ENCODE measurements around the gene ATXN1. TPM values are rescaled to one million over a fixed set of nuclear protein-coding genes. Genes with fewer than 3 reads are reported as not detected.

Gene ATXN1
- total and polyA plus RNA-seq, 2 of the 8 experiments (the other 6 are each of a cell fraction or from before 2014, with no cell fraction given) = 1.6 to 4.0 TPM

GRCh38 chr6:16512544-16513290 is 248.5 kb downstream of the ATXN1 start:
- 86% methylated on average over 6 of the region's 6 CpGs; no CpG with 5 or more reads in 1 of the 2 experiments for whole genome bisulfite sequencing, 2 experiments (ENCODE audit: extremely low coverage in 1 of 2, insufficient coverage in 1 of 2, insufficient read length in 1 of 2, insufficient replicate concordance in 2 of 2, low coverage in 1 of 2, low lambda C conversion rate in 2 of 2, missing lambda C conversion rate in 1 of 2)
- TF ChIP-seq SAP30 (IDR thresholded peaks at IDR 0.05; ENCODE audit: insufficient read depth, insufficient replicate concordance, low read length) = no peak
- no peak for TF ChIP-seq YY1 (IDR thresholded peaks at IDR 0.05; ENCODE audit: low read depth, low read length)
- TF ChIP-seq CBX5 (IDR thresholded peaks at IDR 0.05; ENCODE audit: low read depth, low read length) = no peak
- TF ChIP-seq SUZ12 (IDR thresholded peaks at IDR 0.05; ENCODE audit: low read length) = no peak
- TF ChIP-seq CHD2 (IDR thresholded peaks at IDR 0.05; ENCODE audit: low read length) = no peak
- no peak for TF ChIP-seq ZNF274 (IDR thresholded peaks at IDR 0.05; ENCODE audit: borderline replicate concordance, extremely low read depth, low read length)
- no peak for TF ChIP-seq BACH1 (IDR thresholded peaks at IDR 0.05; ENCODE audit: low read length)
- no peak for TF ChIP-seq BCL11A (IDR thresholded peaks at IDR 0.05; ENCODE audit: low read depth in 2 of 2, low read length in 2 of 2)
- TF ChIP-seq ATF2 (IDR thresholded peaks at IDR 0.05; ENCODE audit: low read length) = no peak
- no peak for TF ChIP-seq GTF2F1 (IDR thresholded peaks at IDR 0.05; ENCODE audit: borderline replicate concordance, low read depth, low read length)
- no peak for TF ChIP-seq SIX5 (IDR thresholded peaks at IDR 0.05; ENCODE audit: low read depth, low read length)
- no peak for TF ChIP-seq MAFK (IDR thresholded peaks at IDR 0.05; ENCODE audit: low read depth, low read length)

More at GRCh38 chr6:16512544-16513290, 248.5 kb downstream of the ATXN1 start:
- Histone ChIP-seq H3K14ac (ENCODE audit: insufficient read length) (no peak overlapping the region), H3K23ac (ENCODE audit: insufficient read length) (no peak overlapping the region), H4K5ac (ENCODE audit: insufficient read length, low read depth, low read length) (no peak overlapping the region), H3K4me3 (ENCODE audit: extremely low read depth in 1 of 4, insufficient read depth in 2 of 4, low read depth in 3 of 4, low read length in 4 of 4) (no peak overlapping the region), H3K36me3 (ENCODE audit: control insufficient read depth in 2 of 4, insufficient read depth in 4 of 4, low read length in 3 of 4) (no peaks in the 10 kb centered on the region), H3K9ac (replicated peaks in 1 of 4; ENCODE audit: extremely low read depth in 1 of 4, low read depth in 3 of 4, low read length in 3 of 4) (no peak overlapping the region), H3K4ac (replicated peaks; ENCODE audit: insufficient read length, low read depth, low read length) (no peak overlapping the region), H3K27ac (ENCODE audit: low read depth, low read length) (no peak overlapping the region), H4K8ac (ENCODE audit: extremely low read depth, insufficient read depth, low read length) (no peak overlapping the region), H3K56ac (replicated peaks; ENCODE audit: insufficient read length, low read depth, low read length) (no peak overlapping the region), H2BK15ac (ENCODE audit: low read length) (no peak overlapping the region; the same call in 1 of the 2 replicates), H3K23me2 (ENCODE audit: low read depth, low read length) (no peaks in the 10 kb centered on the region), H3K4me2 (ENCODE audit: insufficient read depth in 1 of 2, low read depth in 2 of 2, low read length in 2 of 2) (no peak overlapping the region), H4K20me1 (replicated peaks in 1 of 2; ENCODE audit: control insufficient read depth in 1 of 2, insufficient read depth in 2 of 2, low read length in 2 of 2) (no peaks in the 10 kb centered on the region), H2BK12ac (ENCODE audit: low read depth, low read length) (no peak overlapping the region), H3K4me1 (replicated peaks in 1 of 4; ENCODE audit: control insufficient read depth in 3 of 4, insufficient read depth in 4 of 4, low read length in 3 of 4) (peaks cover 0 to 2% (median 0%) of the 10 kb centered on the region in 4 experiments; a peak in 2 of 7 replicates), H4K91ac (replicated peaks; ENCODE audit: insufficient read length, low read length) (no peak overlapping the region), H2BK20ac (ENCODE audit: low read length) (no peak overlapping the region), H3K27me3 (replicated peaks in 1 of 4; ENCODE audit: control insufficient read depth in 3 of 4, extremely low read depth in 1 of 4, insufficient read depth in 3 of 4, low read length in 3 of 4) (no peaks in the 10 kb centered on the region), H2AK5ac (ENCODE audit: low read depth, low read length) (no peak overlapping the region), H2BK120ac (replicated peaks; ENCODE audit: low read depth, low read length) (no peak overlapping the region), H3K9me3 (ENCODE audit: insufficient read depth in 2 of 2, low read depth in 1 of 2, low read length in 1 of 2) (no peaks in the 10 kb centered on the region), H3K79me2 (ENCODE audit: control insufficient read depth in 1 of 2, insufficient read depth in 2 of 2, low read length in 2 of 2) (no peaks in the 10 kb centered on the region), H3K18ac (ENCODE audit: extremely low read depth, low read length) (no peak overlapping the region), H2BK5ac (ENCODE audit: low read depth, low read length) (no peak overlapping the region), H2AFZ (ENCODE audit: low read length) (no peak overlapping the region), H3K79me1 (ENCODE audit: low read depth, low read length) (no peaks in the 10 kb centered on the region)
- ChIA-PET POLR2A (ENCODE audit: partially characterized antibody) (no interaction called here), CTCF (ENCODE audit: partially characterized antibody) (interaction anchor here (0.7 to 5.1 kb wide), 19 partner anchors 8 to 256 kb away, joined by 3 to 37 read pairs (median 4); partner anchors contain the start of gene ATXN1)
- no peak for FAIRE-seq
- no peak for DNase-seq (ENCODE audit: low read depth in 1 of 2, low spot score in 2 of 2)
